GM12873 (cell line): ENCODE results near the gene WFS1.

ENCODE experiments used
- CTCF ChIP-seq: IDR thresholded peaks from 2 replicates; pipeline ENCODE4 v1.5.1; 2012; ENCODE audit warnings: low read depth, mild to moderate bottlenecking, moderate library complexity, low read length, control low read depth; ENCODE audit not compliant: insufficient read depth; ENCODE audit errors: missing control alignments

WFS1 gene, protein sequence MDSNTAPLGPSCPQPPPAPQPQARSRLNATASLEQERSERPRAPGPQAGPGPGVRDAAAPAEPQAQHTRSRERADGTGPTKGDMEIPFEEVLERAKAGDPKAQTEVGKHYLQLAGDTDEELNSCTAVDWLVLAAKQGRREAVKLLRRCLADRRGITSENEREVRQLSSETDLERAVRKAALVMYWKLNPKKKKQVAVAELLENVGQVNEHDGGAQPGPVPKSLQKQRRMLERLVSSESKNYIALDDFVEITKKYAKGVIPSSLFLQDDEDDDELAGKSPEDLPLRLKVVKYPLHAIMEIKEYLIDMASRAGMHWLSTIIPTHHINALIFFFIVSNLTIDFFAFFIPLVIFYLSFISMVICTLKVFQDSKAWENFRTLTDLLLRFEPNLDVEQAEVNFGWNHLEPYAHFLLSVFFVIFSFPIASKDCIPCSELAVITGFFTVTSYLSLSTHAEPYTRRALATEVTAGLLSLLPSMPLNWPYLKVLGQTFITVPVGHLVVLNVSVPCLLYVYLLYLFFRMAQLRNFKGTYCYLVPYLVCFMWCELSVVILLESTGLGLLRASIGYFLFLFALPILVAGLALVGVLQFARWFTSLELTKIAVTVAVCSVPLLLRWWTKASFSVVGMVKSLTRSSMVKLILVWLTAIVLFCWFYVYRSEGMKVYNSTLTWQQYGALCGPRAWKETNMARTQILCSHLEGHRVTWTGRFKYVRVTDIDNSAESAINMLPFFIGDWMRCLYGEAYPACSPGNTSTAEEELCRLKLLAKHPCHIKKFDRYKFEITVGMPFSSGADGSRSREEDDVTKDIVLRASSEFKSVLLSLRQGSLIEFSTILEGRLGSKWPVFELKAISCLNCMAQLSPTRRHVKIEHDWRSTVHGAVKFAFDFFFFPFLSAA

DNA sequence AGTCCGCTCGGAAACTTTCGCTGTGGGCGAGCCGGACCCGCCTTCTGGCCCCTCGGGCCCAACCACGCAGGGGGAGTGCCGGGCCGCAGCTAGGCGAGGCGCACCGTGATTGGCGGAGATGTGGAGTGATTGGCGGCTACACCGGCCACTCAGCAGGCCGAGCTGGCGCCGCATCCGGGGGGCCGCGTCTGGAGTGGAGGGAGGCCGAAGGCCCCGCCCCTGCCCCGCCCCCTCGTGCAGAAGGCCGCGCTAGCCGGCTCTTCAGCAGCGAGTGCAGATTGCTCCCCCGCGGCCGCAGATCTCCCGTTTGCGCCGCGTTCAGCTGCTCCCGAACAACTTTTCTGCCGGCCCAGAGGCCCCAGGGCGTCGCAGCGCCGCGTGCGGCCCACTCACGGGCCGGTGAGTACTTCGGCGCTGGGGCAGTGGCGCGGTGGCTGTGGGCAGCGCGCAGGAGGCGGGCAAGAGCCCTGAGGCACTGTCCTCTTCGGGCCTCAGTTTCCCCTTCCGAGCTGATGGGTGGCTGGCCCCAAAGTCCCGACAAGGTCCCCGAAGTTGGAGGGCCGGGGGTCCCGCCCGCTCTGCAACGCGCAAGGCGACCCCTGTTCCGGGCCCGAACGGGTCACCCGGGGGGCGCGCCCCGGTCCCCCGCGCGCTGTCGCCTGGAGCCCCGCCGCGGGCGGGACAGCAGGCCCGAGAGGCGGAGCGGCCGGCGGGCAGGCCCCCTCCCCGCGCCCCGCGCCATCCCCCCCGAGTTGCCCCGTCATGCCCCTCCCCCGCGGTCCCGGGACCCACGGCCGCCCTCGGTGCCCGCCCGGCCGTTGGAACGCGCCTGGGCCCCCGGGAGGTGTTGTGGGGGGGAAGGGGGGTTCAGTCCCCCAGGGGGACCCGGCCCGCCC is at the start of gene WFS1:
TSS of gene WFS1 (plus strand) at position 235 of the 896 bp plus-strand sequence. CDS start 7,606 bp downstream, outside the sequence.
- TF ChIP-seq CTCF = no peak

DNA sequence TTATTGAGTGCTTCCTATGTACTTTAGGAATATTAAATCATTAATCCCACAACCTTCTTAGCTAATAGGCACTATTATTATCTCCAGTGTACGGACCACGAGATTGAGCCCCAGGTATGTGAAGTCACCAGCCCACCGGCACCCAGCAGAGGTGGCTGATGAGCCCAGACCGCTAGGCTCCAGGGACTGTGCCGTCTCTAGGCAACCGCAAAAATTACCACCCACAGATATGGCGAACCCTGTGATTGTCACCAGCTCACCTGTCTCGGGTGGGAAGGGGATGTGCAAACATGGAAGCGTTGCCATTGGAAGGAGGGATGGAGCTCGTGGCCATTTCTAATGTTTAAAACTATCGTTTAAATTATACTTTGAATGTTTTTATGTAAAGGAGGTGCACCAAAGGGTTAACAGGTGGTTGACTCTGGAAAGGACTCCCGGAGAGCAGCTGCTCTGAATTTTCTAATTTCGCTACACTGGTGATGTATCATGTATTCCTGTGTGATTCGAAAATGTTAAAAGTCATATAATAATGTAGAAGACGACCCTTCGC is 48.3 kb upstream of the WFS1 start:
- no peak for TF ChIP-seq CTCF

DNA sequence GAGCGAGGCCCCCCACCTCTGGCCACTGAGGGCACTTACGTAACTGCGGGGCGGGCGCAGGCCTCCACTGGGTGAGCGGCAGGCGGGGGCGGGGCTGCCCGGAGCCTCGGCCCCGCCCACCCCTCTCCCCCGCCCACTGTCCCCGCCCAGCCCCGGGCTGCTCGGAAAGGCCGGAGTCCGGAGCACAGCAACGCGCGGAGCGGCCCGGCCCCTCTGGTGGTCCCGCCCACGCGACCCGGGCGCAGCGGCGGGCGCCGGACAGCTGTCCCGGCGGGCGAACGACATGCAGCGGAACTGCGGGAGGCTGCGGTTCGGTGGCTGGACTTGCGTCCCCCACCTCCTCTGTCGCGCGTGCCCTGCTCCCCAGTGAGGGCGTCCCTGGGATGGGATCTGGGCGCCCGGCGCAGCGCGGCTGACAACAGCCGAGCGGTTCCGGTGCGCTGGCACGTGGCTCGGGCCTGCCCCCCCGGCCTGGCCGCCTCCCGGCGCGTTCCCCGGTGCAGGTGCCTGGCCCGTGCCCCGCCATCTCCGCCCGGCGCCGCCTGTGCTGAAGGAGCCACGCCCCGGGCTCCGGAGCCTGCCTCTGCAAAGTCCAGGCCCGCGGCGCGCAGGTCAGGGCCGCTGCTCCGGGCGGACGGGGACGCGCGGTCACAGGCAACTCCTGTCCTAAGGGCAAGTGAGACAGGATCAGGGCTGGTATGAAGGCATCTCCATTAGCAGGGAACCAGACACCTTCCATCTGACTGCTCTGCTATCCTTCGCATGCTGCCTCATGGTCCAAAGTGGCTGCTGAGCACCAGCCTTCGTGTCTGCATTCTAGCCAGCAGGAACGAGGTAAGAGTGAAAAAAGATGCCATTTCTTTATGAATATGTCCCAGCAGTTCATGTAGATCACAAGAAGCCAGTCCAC is 47.5 kb upstream of the WFS1 start:
- TF ChIP-seq CTCF = no peak

GRCh38 chr4:6222761-6223292 is 46.8 kb upstream of the WFS1 start:
- no peak for TF ChIP-seq CTCF

DNA sequence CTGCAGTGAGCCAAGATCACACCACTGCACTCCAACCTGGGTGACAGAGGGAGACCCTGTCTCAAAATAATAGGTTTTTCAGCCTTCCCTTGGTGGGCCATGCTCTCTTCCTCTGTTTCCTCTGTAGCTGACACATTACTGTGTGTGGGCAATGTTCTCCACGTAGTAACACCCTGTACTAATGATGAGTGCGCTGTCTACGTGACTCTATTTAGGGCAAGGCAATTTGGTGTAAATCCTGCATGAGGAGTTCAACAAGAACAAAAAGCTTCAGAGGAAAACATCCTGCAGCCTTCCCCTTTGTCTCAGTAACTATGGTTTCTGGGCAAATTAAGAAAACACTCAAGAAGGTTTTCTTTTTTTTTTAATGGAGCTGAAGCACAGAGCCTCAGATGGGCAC is 44.9 kb upstream of the WFS1 start:
- TF ChIP-seq CTCF = no peak

DNA sequence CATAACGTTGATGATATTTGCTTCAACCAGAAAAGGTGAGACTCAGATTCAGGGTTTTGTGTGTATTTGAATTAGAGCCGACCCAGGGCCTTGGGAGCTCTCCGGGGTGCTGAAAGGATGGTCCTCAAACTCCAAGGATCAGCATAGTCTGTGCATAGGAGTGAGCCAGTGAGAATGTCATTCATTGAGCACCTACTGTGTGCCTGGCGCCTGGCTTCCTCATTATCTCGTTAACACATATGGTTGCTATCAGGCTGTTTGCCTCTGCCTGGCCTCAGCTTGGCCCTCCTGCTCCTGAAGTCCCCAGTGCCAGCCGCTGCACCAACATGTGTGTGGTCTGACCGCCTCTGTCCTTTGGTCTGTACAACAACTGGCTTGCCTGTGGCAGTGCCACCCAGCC is 44.2 kb upstream of the WFS1 start:
- TF ChIP-seq CTCF = no peak
